Islet precursor cell (in vitro differentiated cells): ENCODE results near the gene MR1.
A peak's percentile ranks its signal among the peaks of the same experiment; 100 is the strongest.
"Not testable (repeated sequence)": the region's sequence is repeated elsewhere in the genome, so short reads cannot be mapped to it uniquely, and the experiment has no call there.

Experiments used
- DNase-seq: peaks from one replicate; pipeline ENCODE4 v3.0.0-alpha.2; 2018

The MR1 gene

DNA sequence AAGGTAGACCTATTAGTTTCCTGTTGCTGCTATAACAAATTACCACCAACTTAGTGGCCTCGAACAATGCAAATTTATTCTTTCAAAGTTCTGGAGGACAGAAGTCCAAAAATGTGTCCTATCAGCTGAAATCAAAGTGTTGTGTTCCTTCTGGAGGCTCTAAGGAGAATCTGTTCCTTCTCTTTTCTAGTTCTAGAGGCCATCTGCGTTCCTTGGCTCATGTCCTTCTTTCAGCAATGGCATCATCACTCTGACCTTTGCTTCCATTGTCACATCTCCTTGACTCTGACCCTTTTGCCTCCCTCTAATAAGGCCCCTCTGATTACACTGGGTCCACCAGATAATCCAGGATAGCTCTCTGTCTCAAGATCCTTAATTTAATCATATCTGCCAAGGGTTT is 1.2 kb upstream of the MR1 start:
- DNase-seq, result no peak

DNA sequence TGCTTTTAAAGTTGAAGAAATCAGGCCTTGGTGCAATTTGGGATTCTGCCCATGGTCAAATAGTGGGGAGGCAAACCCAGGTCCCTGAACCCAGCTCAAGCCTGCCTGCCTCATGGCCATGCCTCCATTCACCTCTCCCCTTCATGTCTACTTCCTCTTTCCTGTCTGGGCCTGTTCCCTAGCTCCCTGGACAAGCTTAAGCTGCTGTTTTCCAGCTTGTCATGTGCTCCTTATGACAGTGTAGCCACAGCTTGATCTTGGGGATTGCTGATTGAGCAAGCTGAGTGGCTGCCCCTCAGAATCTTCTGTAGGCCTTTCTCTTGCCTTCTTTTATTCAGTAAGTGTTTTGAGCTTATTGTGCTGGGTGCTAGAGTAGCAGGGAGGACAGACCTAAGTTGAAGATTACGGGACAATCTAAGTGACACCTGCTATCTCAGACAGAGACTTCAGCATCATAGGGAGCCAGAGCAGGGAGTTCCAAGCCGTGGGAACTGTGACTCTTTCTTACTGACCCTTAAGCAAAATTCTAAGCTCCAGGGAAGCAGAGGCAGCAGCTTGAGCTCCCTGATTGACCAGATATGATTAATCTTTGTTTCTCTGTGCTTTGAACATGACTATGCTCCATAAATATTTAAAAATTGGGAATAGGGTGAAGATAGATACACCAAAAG is 520 bp upstream of the MR1 start:
- no peak for DNase-seq

DNA sequence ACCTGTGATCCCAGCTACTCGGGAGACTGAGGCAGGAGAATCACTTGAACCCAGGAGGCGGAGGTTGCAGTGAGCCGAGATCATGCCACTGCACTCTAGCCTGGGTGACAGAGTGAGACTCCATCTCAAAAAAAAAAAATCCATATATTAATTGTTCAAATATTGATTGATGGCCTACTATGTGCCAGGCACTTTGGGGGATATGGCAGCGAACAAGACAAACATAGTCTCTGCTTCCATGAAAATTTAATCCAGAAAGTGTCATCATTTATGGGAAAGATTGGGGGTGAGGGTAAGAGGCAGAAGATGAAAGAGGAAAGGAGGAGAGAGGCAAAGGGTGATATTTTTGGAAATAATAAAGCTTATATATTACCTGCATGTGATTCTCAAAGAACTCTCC is 1.4 kb downstream of the MR1 start:
- DNase-seq, result not testable (repeated sequence)

DNA sequence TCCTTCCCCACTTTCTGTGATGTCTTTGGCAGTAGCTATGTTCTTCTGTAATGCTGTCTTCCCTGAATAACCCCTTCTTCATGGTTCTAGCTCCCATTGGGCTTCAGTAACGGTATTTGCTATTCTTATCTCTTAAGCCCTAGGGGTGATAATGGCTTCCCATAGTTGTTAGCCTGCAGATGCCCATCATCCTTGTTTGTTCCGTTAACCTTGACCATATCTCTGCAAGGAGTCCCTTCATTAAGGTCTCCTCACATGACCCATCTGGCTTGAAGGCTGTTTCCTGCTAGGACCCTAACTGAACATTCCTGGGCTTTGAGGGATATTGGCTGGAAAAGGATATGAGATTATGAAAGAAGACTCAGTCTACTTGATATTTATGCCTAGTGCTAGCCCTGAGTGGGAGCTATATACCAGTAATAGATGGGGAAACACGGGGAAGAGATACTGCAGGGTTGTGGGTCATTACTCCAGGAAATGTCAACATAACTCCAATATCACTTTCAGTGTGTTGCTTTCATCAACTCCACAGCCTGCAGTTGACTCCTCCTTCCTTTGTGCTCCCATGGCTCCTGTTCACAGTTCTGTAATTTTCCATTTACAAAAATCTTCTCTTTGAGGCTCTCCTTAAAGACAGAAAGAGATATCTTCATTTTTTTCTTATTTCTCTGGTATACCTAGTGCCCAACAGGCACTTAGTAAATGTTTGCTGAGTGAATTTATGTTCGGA is 2.5 kb downstream of the MR1 start:
- no peak for DNase-seq

DNA sequence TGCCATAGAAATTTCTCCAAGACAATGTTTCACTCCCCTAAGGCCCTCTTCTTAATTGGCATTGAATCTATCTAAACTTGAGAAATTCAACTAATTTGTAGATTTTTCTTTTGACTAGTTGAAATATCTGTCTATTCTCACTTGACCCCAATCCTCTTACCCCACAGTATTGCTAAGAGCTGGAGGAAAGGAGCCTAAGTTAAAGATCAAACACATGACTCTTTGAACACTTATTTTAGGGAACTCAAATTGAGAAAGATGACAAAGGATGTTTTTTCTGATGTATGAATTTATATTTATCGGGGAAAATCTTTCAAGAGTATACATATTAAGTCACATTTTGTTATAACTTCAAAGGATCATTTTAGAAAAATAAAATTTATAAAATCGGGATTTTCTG is 3.6 kb downstream of the MR1 start:
- no peak for DNase-seq

DNA sequence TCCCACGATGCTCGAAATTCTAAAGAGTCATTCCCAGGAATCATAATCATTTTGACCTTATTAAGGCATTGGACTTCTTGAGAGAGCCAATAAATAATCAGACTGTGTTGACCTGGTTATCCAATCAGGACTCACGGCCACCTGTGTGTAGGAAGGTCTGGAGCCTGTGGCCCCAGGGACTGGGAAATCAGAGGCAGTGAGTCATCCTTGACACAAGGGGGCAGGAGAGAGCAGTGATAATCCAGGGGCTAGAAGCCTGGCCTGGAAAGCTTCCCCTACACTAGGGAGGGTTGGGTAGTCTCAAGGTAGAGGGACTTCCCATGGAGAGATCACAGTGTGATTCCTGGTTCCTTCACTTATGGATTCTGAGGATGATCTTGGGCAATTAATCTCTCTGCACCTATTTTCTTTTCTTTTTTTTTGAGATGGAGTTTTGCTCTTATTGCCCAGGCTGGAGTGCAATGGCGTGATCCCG is 4.7 kb downstream of the MR1 start:
- peak; percentile 82 for DNase-seq

DNA sequence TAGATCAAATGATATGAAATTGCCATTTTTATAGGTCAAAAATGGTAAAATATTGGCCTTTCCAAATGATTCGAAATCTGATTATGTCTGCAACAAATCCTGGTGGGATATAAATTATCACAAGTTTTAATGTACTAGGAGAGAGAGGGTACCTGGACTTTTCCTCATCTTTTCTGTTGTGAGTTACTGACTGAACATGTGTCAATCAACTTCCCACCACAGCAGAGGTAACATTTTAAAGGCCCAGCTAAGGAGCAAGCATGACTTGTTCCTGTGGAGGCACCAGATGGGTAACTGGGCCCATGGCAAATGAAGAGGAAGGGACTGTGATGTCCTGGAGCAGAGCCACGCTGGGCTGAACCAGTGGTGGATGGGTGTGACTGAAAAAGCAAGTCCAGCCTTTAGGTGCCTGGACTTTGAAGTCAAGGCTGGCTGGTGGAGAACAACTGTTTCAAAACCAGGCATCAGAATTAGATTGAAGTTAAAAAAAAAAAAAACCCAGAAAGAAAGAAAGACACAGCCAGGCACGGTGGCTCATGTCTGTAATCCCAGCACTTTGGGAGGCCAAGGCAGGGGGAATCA is 6.6 kb downstream of the MR1 start:
- no peak for DNase-seq

DNA sequence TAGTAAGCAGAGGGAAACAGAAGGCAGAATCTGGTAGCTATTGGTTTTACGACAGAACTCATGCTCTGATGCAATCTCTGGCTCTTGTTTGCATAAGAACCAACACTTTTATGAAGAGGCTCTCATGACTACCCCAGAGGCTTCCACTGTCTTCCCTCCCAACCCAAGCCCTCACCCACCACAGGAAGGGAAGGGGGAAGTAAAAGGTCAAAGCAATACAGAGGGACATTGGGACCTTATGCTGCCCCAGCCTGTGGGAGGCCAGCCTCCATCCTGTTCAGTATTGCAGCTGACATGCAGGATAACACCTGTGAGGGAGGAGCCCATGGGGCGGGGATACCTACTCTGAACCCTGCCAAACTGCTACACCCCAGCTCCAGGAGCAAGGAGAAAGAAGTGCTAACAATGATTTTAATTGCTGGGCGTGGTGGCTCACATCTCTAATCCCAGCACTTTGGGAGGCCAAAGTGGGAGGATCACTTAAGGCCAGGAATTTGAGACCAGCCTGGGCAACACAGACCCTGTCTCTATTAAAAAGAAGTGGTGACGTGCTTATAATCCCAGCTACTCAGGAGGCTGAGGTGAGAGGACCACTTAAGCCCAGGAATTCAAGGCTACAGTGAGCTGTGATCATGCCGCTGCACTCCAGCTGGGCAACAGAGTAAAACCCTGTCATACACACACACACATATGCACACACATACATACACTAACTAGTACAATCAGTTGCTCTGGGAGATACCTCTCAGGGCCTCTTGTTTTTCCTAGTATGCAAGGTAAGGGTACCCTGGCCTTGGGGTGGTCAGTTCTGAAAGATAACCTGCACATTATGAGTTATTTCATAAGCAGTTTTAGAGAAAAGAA is 9.5 kb downstream of the MR1 start:
- no peak for DNase-seq

DNA sequence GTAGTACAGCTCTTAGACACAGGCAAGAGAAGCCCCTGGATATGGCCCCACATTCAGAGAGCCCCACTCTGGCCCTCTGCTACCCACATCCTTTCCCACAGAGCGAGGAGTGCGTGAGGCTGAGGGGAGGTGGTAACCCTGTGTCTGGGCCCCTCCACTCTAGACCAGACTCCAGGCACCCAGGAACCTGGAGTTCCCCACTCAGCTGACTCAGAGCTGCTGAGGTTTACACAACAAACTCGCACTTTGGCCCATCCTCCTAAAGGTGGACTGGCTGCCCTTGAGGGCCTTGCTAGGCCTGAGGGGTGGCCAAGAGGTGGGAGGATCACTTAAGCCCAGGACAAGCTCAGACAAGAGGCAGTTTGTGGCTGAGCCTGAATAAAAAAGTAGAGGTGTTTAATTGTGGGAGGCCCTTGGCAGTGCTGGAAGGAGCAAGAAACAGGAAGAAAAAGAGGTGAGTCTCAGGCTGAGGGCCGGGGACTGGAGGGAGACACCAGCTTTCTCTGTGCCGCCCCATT is 10.7 kb downstream of the MR1 start:
- DNase-seq, result peak; percentile 81

DNA sequence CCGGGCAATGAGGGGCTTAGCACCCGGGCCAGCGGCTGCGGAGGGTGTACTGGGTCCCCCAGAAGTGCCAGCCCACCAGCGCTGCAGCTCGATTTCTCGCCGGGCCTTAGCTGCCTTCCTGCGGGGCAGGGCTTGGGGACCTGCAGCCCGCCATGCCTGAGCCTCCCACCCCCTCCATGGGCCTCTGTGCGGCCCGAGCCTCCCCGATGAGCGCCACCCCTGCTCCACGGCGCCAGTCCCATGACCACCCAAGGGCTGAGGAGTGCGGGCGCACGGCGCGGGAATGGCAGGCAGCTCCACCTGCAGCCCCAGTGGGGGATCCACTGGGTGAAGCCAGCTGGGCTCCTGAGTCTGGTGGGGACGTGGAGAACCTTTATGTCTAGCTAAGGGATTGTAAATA is 12.2 kb downstream of the MR1 start:
- not testable (repeated sequence) for DNase-seq

DNA sequence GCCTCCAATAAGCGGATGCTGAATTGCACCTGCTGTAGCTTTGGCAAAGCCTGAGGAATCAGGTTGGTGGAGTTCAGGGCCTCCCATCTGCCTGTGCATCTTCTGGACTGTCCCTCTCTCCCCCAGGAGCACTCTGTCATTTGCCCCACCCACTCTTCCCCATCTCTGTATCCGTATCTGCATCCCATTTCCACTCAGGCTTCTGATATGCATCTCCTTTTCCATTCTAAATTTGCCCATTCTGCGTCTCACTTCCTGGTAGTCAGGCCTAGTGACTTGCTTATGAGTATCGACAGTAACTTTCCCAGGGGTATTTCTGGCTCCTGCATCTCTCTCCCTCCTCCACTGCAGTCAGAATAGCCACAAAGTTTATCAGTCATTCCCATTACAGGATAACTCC is 15.6 kb downstream of the MR1 start:
- DNase-seq, result no peak

DNA sequence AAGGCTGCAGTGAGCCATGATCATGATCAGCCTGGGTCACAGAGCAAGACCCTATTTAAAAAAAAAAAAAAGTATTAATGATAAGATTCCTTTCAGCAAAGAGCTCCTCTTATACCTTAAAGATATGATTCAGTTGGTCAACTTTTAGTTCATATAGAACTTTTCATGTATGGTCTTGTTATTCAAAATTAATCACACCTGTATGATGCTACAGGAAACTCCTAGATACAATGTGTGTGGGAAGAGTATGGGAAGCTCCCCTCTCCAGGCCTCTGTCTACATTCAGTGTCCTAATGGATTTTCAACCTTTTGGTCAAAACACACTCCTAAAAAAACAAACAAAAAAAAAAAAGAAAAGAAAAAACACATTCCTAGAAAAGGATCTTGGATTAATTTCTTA is 17.1 kb downstream of the MR1 start:
- DNase-seq, result no peak

DNA sequence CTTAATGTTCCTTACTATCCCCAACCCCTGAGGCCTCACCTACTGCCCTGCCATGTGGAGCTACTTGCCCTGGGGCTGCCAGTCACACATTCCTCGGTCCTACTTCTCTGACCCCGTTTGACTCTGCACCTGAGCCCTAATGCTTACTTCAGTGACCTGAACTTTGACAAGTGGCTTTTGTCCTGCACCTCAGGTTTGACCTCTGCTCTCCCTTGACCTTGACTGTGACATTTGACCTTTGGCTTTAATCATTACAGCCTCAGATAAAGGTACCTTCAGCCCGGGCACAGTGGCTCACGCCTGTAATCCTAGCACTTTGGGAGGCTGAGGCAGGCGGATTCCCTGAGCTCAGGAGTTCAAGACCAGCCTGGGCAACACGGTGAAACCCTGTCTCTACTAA is 22.8 kb downstream of the MR1 start:
- no peak for DNase-seq

DNA sequence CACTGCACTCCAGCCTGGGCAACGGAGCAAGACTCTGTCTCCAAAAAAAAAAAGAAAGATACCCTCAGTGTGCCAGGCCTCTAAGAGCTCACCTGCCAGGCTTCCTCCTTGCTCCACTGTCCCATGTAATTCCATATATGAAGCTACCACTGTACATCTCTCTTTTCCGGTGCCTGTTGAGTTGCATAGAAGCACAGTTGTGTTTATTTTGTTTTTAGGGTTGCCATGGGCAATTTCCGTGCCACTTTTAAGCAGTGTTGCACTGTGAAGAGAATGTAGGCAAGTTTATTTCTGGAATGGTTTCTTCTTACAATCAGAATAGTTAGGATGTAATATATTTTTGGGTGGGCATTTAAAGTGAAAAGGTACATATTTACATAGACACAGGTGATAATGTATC is 23.3 kb downstream of the MR1 start:
- DNase-seq, result no peak

DNA sequence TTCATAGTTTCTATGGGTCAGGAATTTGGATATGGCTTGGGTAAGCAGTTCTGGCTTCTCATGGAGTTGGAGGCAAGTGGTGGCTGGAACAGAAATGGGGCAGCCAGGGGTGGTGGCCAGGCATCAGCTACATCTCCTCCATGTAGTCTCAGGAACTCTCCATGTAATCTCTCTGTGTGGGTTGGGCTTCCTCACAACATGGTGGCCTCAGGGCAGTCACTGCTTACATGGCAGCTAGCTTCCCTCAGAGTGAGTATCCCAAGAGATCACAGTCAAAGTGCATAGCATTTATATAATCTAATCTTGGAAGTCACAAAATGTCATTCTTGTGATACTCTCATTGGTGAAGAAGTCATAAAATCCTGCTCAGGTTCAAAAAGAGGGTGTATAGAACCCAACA is 25.7 kb downstream of the MR1 start:
- no peak for DNase-seq

DNA sequence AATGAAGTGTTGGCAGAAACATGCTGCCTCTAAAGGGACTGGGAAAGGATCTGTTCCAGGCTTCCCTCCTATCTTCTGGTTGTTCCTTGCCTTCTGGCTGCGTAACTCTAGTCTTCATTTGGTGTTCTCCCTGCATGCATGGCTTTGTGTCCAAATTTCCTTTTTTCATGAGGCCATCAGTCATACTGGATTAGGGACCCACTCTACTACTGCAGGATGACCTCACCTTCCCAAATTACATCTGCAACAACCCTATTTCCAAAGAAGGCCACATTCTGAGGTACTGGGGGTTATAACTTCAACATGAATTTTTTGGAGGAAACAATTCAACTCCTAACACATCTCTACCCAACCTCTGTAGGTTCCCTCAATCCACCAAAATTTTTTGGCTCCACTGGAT is 26.3 kb downstream of the MR1 start:
- DNase-seq, result no peak

DNA sequence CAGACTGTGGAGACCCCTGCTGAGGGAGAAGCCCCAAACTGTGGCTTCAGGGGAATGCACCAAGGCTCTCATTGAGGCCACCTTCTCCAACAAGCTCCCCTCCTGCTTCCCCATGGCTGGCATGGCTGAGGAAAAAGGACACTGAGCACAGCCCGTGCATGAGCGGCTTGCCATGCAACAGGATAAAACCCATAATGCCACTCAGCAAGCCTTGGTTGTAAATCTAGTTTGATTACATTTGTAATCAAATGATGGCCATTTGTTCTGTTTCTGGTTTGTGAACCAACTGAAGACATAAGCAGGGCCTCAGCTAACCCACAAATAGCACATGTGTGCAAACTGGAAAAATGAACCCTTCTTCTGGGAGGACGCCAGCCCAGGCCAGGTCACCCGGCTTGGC is 27.2 kb downstream of the MR1 start:
- DNase-seq, result not testable (repeated sequence)

DNA sequence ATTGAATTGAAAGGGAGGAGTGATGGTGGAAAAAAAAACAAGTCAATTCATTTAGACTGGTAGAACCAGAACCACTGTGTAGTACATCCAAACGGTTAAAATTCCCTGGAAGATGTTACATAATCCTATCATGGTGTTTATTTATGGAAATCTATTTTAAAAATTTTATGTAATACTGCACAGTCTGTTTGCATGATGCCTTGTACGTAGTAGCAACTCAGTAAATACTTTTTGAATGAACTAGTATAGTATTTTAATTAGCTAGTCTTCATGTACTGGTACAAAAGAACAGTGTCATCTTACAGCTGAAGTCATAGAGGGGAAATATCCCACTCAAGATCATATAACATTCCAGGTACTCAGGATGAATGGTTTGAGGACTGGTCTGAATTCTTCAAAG is 27.7 kb downstream of the MR1 start:
- DNase-seq, result no peak

DNA sequence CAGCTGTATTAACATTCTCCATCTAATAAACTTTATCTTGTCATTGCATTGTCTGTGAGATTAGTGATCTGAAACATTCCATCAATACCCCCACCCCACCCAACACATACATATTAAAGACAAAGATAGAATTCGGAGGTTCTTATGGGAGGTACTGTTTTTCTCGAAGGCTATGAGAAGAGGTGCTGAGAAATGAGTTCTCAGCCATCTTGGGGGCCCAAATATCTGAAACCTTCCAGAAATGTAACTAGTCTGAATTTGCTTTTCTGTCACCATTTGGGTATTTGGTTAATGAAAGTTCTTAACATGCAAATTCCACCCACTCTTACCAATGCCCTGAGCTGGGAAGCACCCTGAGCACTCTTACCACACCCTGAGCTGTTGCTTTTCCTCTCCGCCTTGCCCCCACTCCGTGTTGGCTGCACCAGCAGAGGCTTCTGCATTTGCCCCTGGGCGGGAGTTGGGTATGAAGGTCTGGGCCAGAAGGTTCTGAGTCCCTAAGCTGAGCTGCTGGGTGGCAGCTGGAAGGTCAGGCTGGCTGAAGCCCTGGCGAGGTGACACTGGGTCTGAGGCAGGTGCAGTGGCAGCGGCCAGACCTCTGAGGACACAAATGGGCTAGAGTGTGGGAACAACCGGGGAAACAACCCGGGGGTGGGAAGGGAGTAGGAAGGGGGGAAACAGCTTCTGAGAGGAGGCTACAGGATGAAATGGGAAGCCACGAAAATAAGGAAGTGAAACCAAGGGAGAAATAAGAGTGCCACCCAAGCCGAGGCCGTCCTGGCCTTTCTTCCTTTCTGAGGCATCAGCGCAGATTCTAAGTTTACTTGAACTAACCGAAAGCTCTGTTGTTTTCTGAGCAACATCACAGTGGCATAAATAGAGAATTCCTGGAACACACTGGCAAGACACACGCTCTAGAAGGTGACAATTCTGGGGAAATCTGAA is 28.4 kb downstream of the MR1 start:
- DNase-seq, result no peak

DNA sequence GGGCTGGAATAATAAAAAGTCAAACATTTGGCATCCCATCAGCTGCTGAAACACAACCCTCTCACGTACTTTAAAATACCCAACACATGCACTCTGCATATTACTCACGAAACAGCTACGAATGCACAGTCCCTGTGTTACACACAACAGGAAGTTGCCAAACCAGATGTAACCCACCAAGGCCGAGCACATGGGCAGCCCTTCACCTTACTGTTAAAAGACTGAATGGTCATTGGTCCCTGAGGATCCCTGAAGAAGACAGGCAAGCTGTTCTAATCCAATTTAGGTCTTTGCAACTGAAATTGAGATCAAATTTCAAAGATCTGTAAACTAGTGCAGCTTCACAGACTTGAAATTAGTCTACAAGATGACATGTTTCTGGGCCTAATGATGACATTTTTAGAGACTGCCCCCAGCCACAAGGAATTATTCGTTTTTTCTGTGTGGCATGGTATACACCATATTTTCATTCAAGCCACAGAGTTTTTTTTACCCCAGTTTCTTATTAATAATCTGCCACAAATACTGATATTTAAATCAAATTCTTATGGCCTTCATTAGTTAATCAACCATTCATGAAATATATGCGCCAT is 29.1 kb downstream of the MR1 start:
- DNase-seq, result no peak

DNA sequence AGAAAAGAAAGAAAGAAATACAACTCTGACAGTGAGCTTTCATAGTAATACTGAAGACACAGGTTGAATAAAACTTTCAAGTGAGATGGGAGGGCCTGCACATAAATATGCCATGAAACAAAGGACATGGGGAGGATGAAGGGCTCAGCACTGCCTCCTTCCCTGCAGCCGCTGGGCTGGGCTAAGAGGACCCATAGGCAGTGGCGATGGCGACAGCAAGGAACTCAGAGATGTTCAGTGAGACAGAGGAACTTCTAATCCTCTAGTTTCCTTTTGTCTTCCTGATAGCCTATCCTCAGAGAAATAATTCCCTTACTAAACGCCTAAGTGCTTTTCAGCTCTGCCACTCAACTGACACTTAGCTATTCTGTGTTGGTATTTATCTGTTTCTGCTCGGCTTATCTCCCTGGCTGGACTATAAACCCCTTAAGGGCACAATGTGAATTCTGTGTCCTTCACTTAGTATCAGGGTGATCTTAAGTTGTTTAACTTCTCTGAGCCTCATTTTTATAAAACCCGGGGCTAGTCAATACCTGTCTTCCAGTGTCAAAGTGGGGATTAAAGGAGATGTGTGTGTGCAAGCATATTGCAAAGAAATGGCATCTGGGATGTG is 30.3 kb downstream of the MR1 start:
- peak; percentile 61 for DNase-seq
